Measurements from ENCODE around the gene SCN2B. TPM values are rescaled to one million over a fixed set of nuclear protein-coding genes. Genes with fewer than 3 reads are reported as not detected.

The SCN2B gene
- total and polyA plus RNA-seq, 2 experiments from 2014 or later: not detected

GRCh38 chr11:118210323-118210722 lies 33.9 kb upstream of the SCN2B start:
- Histone ChIP-seq H3F3A (ENCODE audit: insufficient read depth) (no peaks in the 10 kb centered on the region), H3K36me3 (ENCODE audit: low read depth) (no peaks in the 10 kb centered on the region), H3K4me2 (ENCODE audit: unreplicated experiment) (no peak overlapping the region), H3K9me2 (ENCODE audit: insufficient read depth) (no peaks in the 10 kb centered on the region), H3K79me2 (ENCODE audit: insufficient read depth) (no peaks in the 10 kb centered on the region), H3K27ac (no peak overlapping the region), H3K4me1 (ENCODE audit: insufficient read depth) (0 out of 2 replicates have a peak, but pooled peaks cover 6% of the 10 kb centered on the region), H4K20me1 (ENCODE audit: insufficient read depth) (no peaks in the 10 kb centered on the region), H2AFZ (no peak overlapping the region), H3K9ac (no peak overlapping the region), H3K9me3 (ENCODE audit: low read depth) (no peaks in the 10 kb centered on the region), H3K27me3 (replicated peaks; ENCODE audit: insufficient read depth) (peaks cover 69% of the 10 kb centered on the region), H3K4me3 (no peak overlapping the region)
- no peak for DNase-seq
- WGBS, 2 experiments (ENCODE audit: low coverage in 1 of 2, low lambda C conversion rate in 2 of 2, missing lambda C conversion rate in 2 of 2): 62 to 67% methylated on average over 7 of the region's 7 CpGs
- TF ChIP-seq EZH2phosphoT487 (IDR thresholded peaks at IDR 0.05; ENCODE audit: insufficient read depth, low read depth): no peak
- no peak for TF ChIP-seq EZH2 (IDR thresholded peaks at IDR 0.05; ENCODE audit: insufficient read depth, poor library complexity, severe bottlenecking)
- in situ Hi-C loops (cut with MboI): no loop called here

GRCh38 chr11:118209033-118209432 lies 32.6 kb upstream of the SCN2B start:
- no peaks in the 10 kb centered on the region for H3K79me2 ChIP-seq (ENCODE audit: insufficient read depth)
- DNase-seq: no peak
- H3K9ac ChIP-seq: no peak overlapping the region
- H3K4me2 ChIP-seq (ENCODE audit: unreplicated experiment): no peak overlapping the region
- 0 out of 2 replicates have a peak, but pooled peaks cover 6% of the 10 kb centered on the region for H3K4me1 ChIP-seq (ENCODE audit: insufficient read depth)
- no peak overlapping the region for H3K27ac ChIP-seq
- H3K4me3 ChIP-seq: no peak overlapping the region
- no peak overlapping the region for H2AFZ ChIP-seq
- in situ Hi-C loops (cut with MboI): no loop called here
- WGBS, 2 experiments (ENCODE audit: low coverage in 1 of 2, low lambda C conversion rate in 2 of 2, missing lambda C conversion rate in 2 of 2): 38 to 44% methylated on average over 3 of the region's 3 CpGs
- no peaks in the 10 kb centered on the region for H3K9me2 ChIP-seq (ENCODE audit: insufficient read depth)
- H3K9me3 ChIP-seq (ENCODE audit: low read depth): no peaks in the 10 kb centered on the region
- no peak for TF ChIP-seq EZH2phosphoT487 (IDR thresholded peaks at IDR 0.05; ENCODE audit: insufficient read depth, low read depth)
- TF ChIP-seq EZH2 (IDR thresholded peaks at IDR 0.05; ENCODE audit: insufficient read depth, poor library complexity, severe bottlenecking): no peak
- H3K36me3 ChIP-seq (ENCODE audit: low read depth): no peaks in the 10 kb centered on the region
- peaks cover 69% of the 10 kb centered on the region for H3K27me3 ChIP-seq (replicated peaks; ENCODE audit: insufficient read depth)
- no peaks in the 10 kb centered on the region for H4K20me1 ChIP-seq (ENCODE audit: insufficient read depth)
- H3F3A ChIP-seq (ENCODE audit: insufficient read depth): no peaks in the 10 kb centered on the region

- in situ Hi-C loops (cut with MboI): no loop called here
- 30 to 43% methylated on average over 2 of the region's 2 CpGs for WGBS, 2 experiments (ENCODE audit: low coverage in 1 of 2, low lambda C conversion rate in 2 of 2, missing lambda C conversion rate in 2 of 2)
Measured at GRCh38 chr11:118207079-118207478, 30.6 kb upstream of the SCN2B start.

GRCh38 chr11:118206391-118207031 lies 30.1 kb upstream of the SCN2B start:
- no peak for DNase-seq
- no peak for TF ChIP-seq EZH2 (IDR thresholded peaks at IDR 0.05; ENCODE audit: insufficient read depth, poor library complexity, severe bottlenecking)
- TF ChIP-seq EZH2phosphoT487 (IDR thresholded peaks at IDR 0.05; ENCODE audit: insufficient read depth, low read depth): no peak
- WGBS, 2 experiments (ENCODE audit: low coverage in 1 of 2, low lambda C conversion rate in 2 of 2, missing lambda C conversion rate in 2 of 2): 0% methylated on average over 1 of the region's 1 CpG
- Histone ChIP-seq H3K4me2 (ENCODE audit: unreplicated experiment) (no peak overlapping the region), H2AFZ (no peak overlapping the region), H3K36me3 (ENCODE audit: low read depth) (no peaks in the 10 kb centered on the region), H3K9me3 (ENCODE audit: low read depth) (no peaks in the 10 kb centered on the region), H3K4me3 (no peak overlapping the region), H3K27me3 (replicated peaks; ENCODE audit: insufficient read depth) (peaks cover 57% of the 10 kb centered on the region), H3F3A (ENCODE audit: insufficient read depth) (no peaks in the 10 kb centered on the region), H3K4me1 (ENCODE audit: insufficient read depth) (0 out of 2 replicates have a peak, but pooled peaks cover 6% of the 10 kb centered on the region), H4K20me1 (ENCODE audit: insufficient read depth) (no peaks in the 10 kb centered on the region), H3K9me2 (ENCODE audit: insufficient read depth) (no peaks in the 10 kb centered on the region), H3K9ac (no peak overlapping the region), H3K27ac (no peak overlapping the region), H3K79me2 (ENCODE audit: insufficient read depth) (no peaks in the 10 kb centered on the region)
- in situ Hi-C loops (cut with MboI): no loop called here

More at GRCh38 chr11:118207079-118207478, 30.6 kb upstream of the SCN2B start:
- no peak overlapping the region for H3K4me3 ChIP-seq
- H3K27me3 ChIP-seq (replicated peaks; ENCODE audit: insufficient read depth): peaks cover 62% of the 10 kb centered on the region
- no peak overlapping the region for H2AFZ ChIP-seq
- H3K4me1 ChIP-seq (ENCODE audit: insufficient read depth): 0 out of 2 replicates have a peak, but pooled peaks cover 6% of the 10 kb centered on the region
- no peaks in the 10 kb centered on the region for H3F3A ChIP-seq (ENCODE audit: insufficient read depth)
- DNase-seq: no peak
- no peaks in the 10 kb centered on the region for H3K36me3 ChIP-seq (ENCODE audit: low read depth)
- no peaks in the 10 kb centered on the region for H3K79me2 ChIP-seq (ENCODE audit: insufficient read depth)
- no peak overlapping the region for H3K27ac ChIP-seq
- no peaks in the 10 kb centered on the region for H3K9me3 ChIP-seq (ENCODE audit: low read depth)
- TF ChIP-seq EZH2phosphoT487 (IDR thresholded peaks at IDR 0.05; ENCODE audit: insufficient read depth, low read depth) (no peak), EZH2 (IDR thresholded peaks at IDR 0.05; ENCODE audit: insufficient read depth, poor library complexity, severe bottlenecking) (no peak)
- no peak overlapping the region for H3K9ac ChIP-seq
- no peaks in the 10 kb centered on the region for H3K9me2 ChIP-seq (ENCODE audit: insufficient read depth)
- H4K20me1 ChIP-seq (ENCODE audit: insufficient read depth): no peaks in the 10 kb centered on the region
- no peak overlapping the region for H3K4me2 ChIP-seq (ENCODE audit: unreplicated experiment)
